HG03135 (cell line): ENCODE measurements around the gene FOXN3.
"Not testable (repeated sequence)": the region's sequence is repeated elsewhere in the genome, so short reads cannot be mapped to it uniquely, and the experiment has no call there.

Source experiments
- ATAC-seq: cut with Tn5 transposase; IDR thresholded peaks from one replicate; pipeline ENCODE4 v1.9.1; 2021; ENCODE audit warnings: mild to moderate bottlenecking, moderate library complexity; ENCODE audit not compliant: unreplicated experiment

The FOXN3 gene

GRCh38 chr14:89255852-89256251, 161.2 kb downstream of the FOXN3 start:
- ATAC-seq, result no peak

GRCh38 chr14:89255012-89255411, 162.0 kb downstream of the FOXN3 start:
- no peak for ATAC-seq

- ATAC-seq, result no peak
Observed at GRCh38 chr14:89254166-89254909, 162.7 kb downstream of the FOXN3 start.

- no peak for ATAC-seq
Observed at GRCh38 chr14:89252887-89253532, 164.0 kb downstream of the FOXN3 start.

- ATAC-seq, result no peak
Observed at GRCh38 chr14:89251061-89251460, 166.0 kb downstream of the FOXN3 start.

- not testable (repeated sequence) for ATAC-seq
Observed at GRCh38 chr14:89250655-89250975, 166.4 kb downstream of the FOXN3 start.

- ATAC-seq, result no peak
Observed at GRCh38 chr14:89249972-89250654, 166.9 kb downstream of the FOXN3 start.

- ATAC-seq, result no peak
Observed at GRCh38 chr14:89249065-89249695, 167.9 kb downstream of the FOXN3 start.

- ATAC-seq, result no peak
Observed at GRCh38 chr14:89248411-89249064, 168.5 kb downstream of the FOXN3 start.

GRCh38 chr14:89247457-89248122, 169.4 kb downstream of the FOXN3 start:
- ATAC-seq, result no peak

- no peak for ATAC-seq
Observed at GRCh38 chr14:89246290-89246689, 170.7 kb downstream of the FOXN3 start.

- ATAC-seq, result no peak
Observed at GRCh38 chr14:89245802-89246201, 171.2 kb downstream of the FOXN3 start.

- no peak for ATAC-seq
Observed at GRCh38 chr14:89244720-89245119, 172.3 kb downstream of the FOXN3 start.

- no peak for ATAC-seq
Observed at GRCh38 chr14:89243741-89244140, 173.3 kb downstream of the FOXN3 start.

- ATAC-seq, result no peak
Observed at GRCh38 chr14:89243286-89243685, 173.7 kb downstream of the FOXN3 start.

GRCh38 chr14:89242652-89243279, 174.3 kb downstream of the FOXN3 start:
- ATAC-seq, result no peak

- ATAC-seq, result no peak
Observed at GRCh38 chr14:89241934-89242651, 174.9 kb downstream of the FOXN3 start.

GRCh38 chr14:89241257-89241656, 175.8 kb downstream of the FOXN3 start:
- no peak for ATAC-seq

GRCh38 chr14:89240414-89240813, 176.6 kb downstream of the FOXN3 start:
- no peak for ATAC-seq
